Caco-2 (cell line): Measurements from ENCODE around the gene SP6. TPM values are rescaled to one million over a fixed set of nuclear protein-coding genes. Genes with fewer than 3 reads are reported as not detected.
A peak's percentile ranks its signal among the peaks of the same experiment; 100 is the strongest.

Experiments
- BruUV-seq: library from RNA; stranded (reverse); fragments of 400-500 nt; replicated peaks from 2 replicates; lab custom pipeline; 2021; lab: Mats Ljungman, UMichigan
- CTCF ChIA-PET: fragments of 300-600 bp; sonication (Branson Sonifier 250); formaldehyde crosslinking; loops from one replicate; lab custom pipeline; 2022; ENCODE audit warnings: antibody characterized with exemption; lab: Charles Lee
- POLR2A ChIA-PET: fragments of 300-600 bp; sonication (Branson Sonifier 250); formaldehyde crosslinking; loops from one replicate; lab custom pipeline; 2022; ENCODE audit warnings: antibody characterized with exemption; lab: Charles Lee
- DNase-seq, 2 experiments: peaks; one replicate each; pipeline versions ENCODE4 v3.0.0 to v3.0.0-alpha.2; 2020 to 2022
- H3K27me3 ChIP-seq: replicated peaks from 2 replicates; pipeline ENCODE4 v1.6.0; 2011; ENCODE audit warnings: low read length; ENCODE audit not compliant: control insufficient read depth, insufficient read depth
- H3K36me3 ChIP-seq: 2 replicates; pipeline ENCODE4 v1.5.1; 2011; ENCODE audit warnings: low read length; ENCODE audit not compliant: control insufficient read depth, insufficient read depth
- H3K4me1 ChIP-seq: fragments of 250-450 bp; sonication (Bioruptor Pico); 2 replicates; pipeline ENCODE4 v1.5.1; 2020; ENCODE audit warnings: mild to moderate bottlenecking
- H3K4me3 ChIP-seq: 2 replicates; pipeline ENCODE4 v1.5.1; 2011; ENCODE audit warnings: low read depth, mild to moderate bottlenecking, control low read depth, low read length
- H3K9me3 ChIP-seq: fragments of 250-450 bp; sonication (Bioruptor Pico); 2 replicates; pipeline ENCODE4 v1.5.1; 2020; ENCODE audit warnings: mild to moderate bottlenecking, moderate library complexity
- H3K27ac Mint-ChIP-seq: one replicate; pipeline ENCODE4 v1.8.0; 2022; ENCODE audit warnings: mixed read lengths; ENCODE audit not compliant: unreplicated experiment
- H3K27me3 Mint-ChIP-seq: one replicate; pipeline ENCODE4 v1.8.0; 2022; ENCODE audit warnings: mixed read lengths; ENCODE audit not compliant: insufficient read depth, unreplicated experiment
- H3K36me3 Mint-ChIP-seq: one replicate; pipeline ENCODE4 v1.8.0; 2022; ENCODE audit warnings: mild to moderate bottlenecking, mixed read lengths; ENCODE audit not compliant: insufficient read depth, unreplicated experiment
- H3K4me1 Mint-ChIP-seq: one replicate; pipeline ENCODE4 v1.8.0; 2022; ENCODE audit warnings: low read depth, mixed read lengths; ENCODE audit not compliant: unreplicated experiment
- H3K4me3 Mint-ChIP-seq: one replicate; pipeline ENCODE4 v1.8.0; 2022; ENCODE audit warnings: mild to moderate bottlenecking, moderate library complexity, mixed read lengths; ENCODE audit not compliant: unreplicated experiment
- H3K9me3 Mint-ChIP-seq: one replicate; pipeline ENCODE4 v1.8.0; 2022; ENCODE audit warnings: mixed read lengths; ENCODE audit not compliant: unreplicated experiment
- CTCF ChIP-seq, 2 experiments: fragments of 200-600 bp in 1 of 2; IDR thresholded peaks; 1 replicate in 1 of 2; 2 replicates in 1 of 2; pipeline versions ENCODE4 v1.5.1 to v1.8.0; 2011 to 2022; ENCODE audit warnings: antibody characterized with exemption in 1 of 2, control low read depth in 1 of 2, inconsistent platforms in 1 of 2, low read depth in 1 of 2, low read length in 1 of 2, mild to moderate bottlenecking in 1 of 2, moderate library complexity in 1 of 2; ENCODE audit not compliant: insufficient read depth in 1 of 2, severe bottlenecking in 1 of 2, unreplicated experiment in 1 of 2
- intact Hi-C: fragments of 100-400 bp; cut with micrococcal nuclease; formaldehyde crosslinking; loops from one replicate; pipeline ENCODE4 v1.10.0; 2022; ENCODE audit not compliant: unreplicated experiment
- total RNA-seq: library from RNA; stranded (reverse); gene quantifications from 2 replicates; pipeline ENCODE4 v1.2.3, GENCODE V29; 2022

SP6 gene
- total RNA-seq, 1 experiment from 2014 or later: 25.0 TPM

- no peak for DNase-seq
- Histone ChIP-seq H3K4me1 (peaks cover 47% of the 10 kb centered on the region), H3K36me3 (no peaks in the 10 kb centered on the region; the same call in 1 of the 2 replicates), H3K27me3 (no peaks in the 10 kb centered on the region), H3K9me3 (no peaks in the 10 kb centered on the region), H3K4me3 (no peak overlapping the region)
- ChIA-PET CTCF (interaction anchor here (0.5 to 14.0 kb wide), 9 partner anchors 15 to 173 kb away, joined by 3 to 904 read pairs (median 11); partner anchors contain the start of genes CDK5RAP3 and SP2), POLR2A (interaction anchor here (1.2 to 3.2 kb wide), 3 partner anchors 40 to 51 kb away, joined by 3 to 19 read pairs (median 18); partner anchors contain the start of gene SP2)
- Mint-ChIP-seq H3K4me1 (peaks cover 49% of the 10 kb centered on the region), H3K27me3 (no peaks in the 10 kb centered on the region), H3K27ac (no peak overlapping the region), H3K4me3 (peak overlapping the region; percentile 5), H3K36me3 (peaks cover 29% of the 10 kb centered on the region), H3K9me3 (no peaks in the 10 kb centered on the region)
- no TSS peak for BruUV-seq
- intact Hi-C loops: no loop called here
- peak; percentile 68 to 70 for TF ChIP-seq CTCF (IDR thresholded peaks at IDR 0.05; ENCODE audit: insufficient read depth in 1 of 2, low read depth in 1 of 2, low read length in 1 of 2, severe bottlenecking in 1 of 2, unreplicated experiment in 1 of 2)
These were observed 5.9 kb downstream of the SP6 start for GRCh38 chr17:47844814-47845715.

- intact Hi-C loops: no loop called here
- Histone ChIP-seq H3K27me3 (no peaks in the 10 kb centered on the region), H3K4me3 (no peak overlapping the region), H3K36me3 (peaks cover 2% of the 10 kb centered on the region; the same call in 1 of the 2 replicates), H3K9me3 (no peaks in the 10 kb centered on the region), H3K4me1 (peaks cover 47% of the 10 kb centered on the region)
- POLR2A ChIA-PET: interaction anchor here (0.5 to 3.2 kb wide), 4 partner anchors 13 to 51 kb away, joined by 3 to 19 read pairs (median 10); partner anchors contain the start of genes LRRC46, MRPL10 and SP2
- Mint-ChIP-seq H3K27ac (peak overlapping the region; percentile 21), H3K9me3 (no peaks in the 10 kb centered on the region), H3K36me3 (peaks cover 22% of the 10 kb centered on the region), H3K4me1 (peaks cover 47% of the 10 kb centered on the region), H3K4me3 (peak overlapping the region; percentile 5), H3K27me3 (no peaks in the 10 kb centered on the region)
- CTCF ChIA-PET: interaction anchor here (0.5 to 14.0 kb wide), 9 partner anchors 12 to 174 kb away, joined by 3 to 904 read pairs (median 16); partner anchors contain the start of gene SP2
- no TSS peak for BruUV-seq
- no peak for TF ChIP-seq CTCF (IDR thresholded peaks at IDR 0.05; ENCODE audit: insufficient read depth in 1 of 2, low read depth in 1 of 2, low read length in 1 of 2, severe bottlenecking in 1 of 2, unreplicated experiment in 1 of 2)
- peak; percentile 50 to 73 for DNase-seq
These were observed 6.7 kb downstream of the SP6 start for GRCh38 chr17:47844227-47844626.

GRCh38 chr17:47843391-47843730 is 7.6 kb downstream of the SP6 start:
- Histone ChIP-seq H3K27me3 (no peaks in the 10 kb centered on the region), H3K4me1 (peaks cover 47% of the 10 kb centered on the region), H3K9me3 (no peaks in the 10 kb centered on the region), H3K4me3 (no peak overlapping the region), H3K36me3 (peaks cover 4% of the 10 kb centered on the region; the same call in 1 of the 2 replicates)
- TF ChIP-seq CTCF (IDR thresholded peaks at IDR 0.05; ENCODE audit: insufficient read depth in 1 of 2, low read depth in 1 of 2, low read length in 1 of 2, severe bottlenecking in 1 of 2, unreplicated experiment in 1 of 2): peak in 1 of 2 experiments; percentile 5
- Mint-ChIP-seq H3K4me3 (peak overlapping the region; percentile 7), H3K27me3 (no peaks in the 10 kb centered on the region), H3K27ac (no peak overlapping the region), H3K4me1 (peaks cover 44% of the 10 kb centered on the region), H3K9me3 (no peaks in the 10 kb centered on the region), H3K36me3 (peaks cover 20% of the 10 kb centered on the region)
- no TSS peak for BruUV-seq
- ChIA-PET POLR2A (interaction anchor here (0.6 to 3.2 kb wide), 6 partner anchors 42 to 175 kb away, joined by 3 to 19 read pairs (median 6); partner anchors contain the start of gene SP2), CTCF (interaction anchor here (0.8 to 14.0 kb wide), 20 partner anchors 8 to 211 kb away, joined by 3 to 904 read pairs (median 6); partner anchors contain the start of genes CDK5RAP3, LRRC46, MRPL10 and PNPO)
- DNase-seq: peak in 1 of 2 experiments; percentile 60
- intact Hi-C loops: loop anchor here (1.0 to 2.0 kb wide), 3 partner anchors 8 to 123 kb away; partner anchors contain the start of gene SP6
